Measurements from ENCODE around the gene FRAS1.

The FRAS1 gene

GRCh38 chr4:78379991-78380729, 323.0 kb downstream of the FRAS1 start:
- no peak for FAIRE-seq

- FAIRE-seq: no peak
Measured at GRCh38 chr4:78386679-78387078, 329.6 kb downstream of the FRAS1 start.

- FAIRE-seq: no peak
Measured at GRCh38 chr4:78395642-78396041, 338.5 kb downstream of the FRAS1 start.

- FAIRE-seq: no peak
Measured at GRCh38 chr4:78396613-78397291, 339.6 kb downstream of the FRAS1 start.

GRCh38 chr4:78397292-78397630, 340.1 kb downstream of the FRAS1 start:
- no peak for FAIRE-seq

- no peak for FAIRE-seq
Measured at GRCh38 chr4:78409612-78410202, 352.6 kb downstream of the FRAS1 start.

GRCh38 chr4:78410225-78410624, 353.1 kb downstream of the FRAS1 start:
- no peak for FAIRE-seq

- no peak for FAIRE-seq
Measured at GRCh38 chr4:78410676-78411075, 353.6 kb downstream of the FRAS1 start.

- no peak for FAIRE-seq
Measured at GRCh38 chr4:78414116-78414515, 357.0 kb downstream of the FRAS1 start.

- FAIRE-seq: no peak
Measured at GRCh38 chr4:78417603-78418002, 360.5 kb downstream of the FRAS1 start.

GRCh38 chr4:78418406-78418805, 361.3 kb downstream of the FRAS1 start:
- FAIRE-seq: no peak

GRCh38 chr4:78423790-78424189, 366.7 kb downstream of the FRAS1 start:
- no peak for FAIRE-seq

GRCh38 chr4:78424461-78424860, 367.3 kb downstream of the FRAS1 start:
- no peak for FAIRE-seq

GRCh38 chr4:78426972-78427371, 369.8 kb downstream of the FRAS1 start:
- no peak for FAIRE-seq

GRCh38 chr4:78428996-78429395, 371.9 kb downstream of the FRAS1 start:
- no peak for FAIRE-seq

- no peak for FAIRE-seq
Measured at GRCh38 chr4:78432896-78433295, 375.8 kb downstream of the FRAS1 start.

- no peak for FAIRE-seq
Measured at GRCh38 chr4:78437608-78438088, 380.5 kb downstream of the FRAS1 start.

GRCh38 chr4:78439328-78439727, 382.2 kb downstream of the FRAS1 start:
- FAIRE-seq: no peak

GRCh38 chr4:78441756-78442155, 384.6 kb downstream of the FRAS1 start:
- FAIRE-seq: no peak

- FAIRE-seq: no peak
Measured at GRCh38 chr4:78446619-78447018, 389.5 kb downstream of the FRAS1 start.

GRCh38 chr4:78451407-78451806, 394.3 kb downstream of the FRAS1 start:
- no peak for FAIRE-seq

- no peak for FAIRE-seq
Measured at GRCh38 chr4:78454016-78454415, 396.9 kb downstream of the FRAS1 start.

- FAIRE-seq: no peak
Measured at GRCh38 chr4:78457751-78458150, 400.6 kb downstream of the FRAS1 start.

- FAIRE-seq: no peak
Measured at GRCh38 chr4:78459327-78459726, 402.2 kb downstream of the FRAS1 start.
